ENCODE measurements around the gene AK8.
"Not testable (repeated sequence)": the region's sequence is repeated elsewhere in the genome, so short reads cannot be mapped to it uniquely, and the experiment has no call there.

AK8 gene

GRCh38 chr9:132711846-132712245 lies 166.2 kb downstream of the AK8 start:
- Histone ChIP-seq H3K4me2 (no peak overlapping the region), H3K27ac (no peak overlapping the region)

GRCh38 chr9:132711152-132711551 lies 166.9 kb downstream of the AK8 start:
- H3K4me1 ChIP-seq (ENCODE audit: low read depth, poor library complexity, severe bottlenecking); H3K4me2 ChIP-seq; H3K27ac ChIP-seq; H4K20me1 ChIP-seq (ENCODE audit: insufficient read depth); H3K36me3 ChIP-seq (ENCODE audit: insufficient read depth); H3K4me3 ChIP-seq (IDR thresholded peaks at IDR 0.05; ENCODE audit: insufficient read depth, low read depth, low read length); H2AFZ ChIP-seq (ENCODE audit: low read depth); H3K79me2 ChIP-seq (ENCODE audit: insufficient read depth, low read depth); H3K9ac ChIP-seq; H3K27me3 ChIP-seq (ENCODE audit: insufficient read depth, low read depth): not testable (repeated sequence)

More at GRCh38 chr9:132711846-132712245, 166.2 kb downstream of the AK8 start:
- Histone ChIP-seq H3K36me3 (ENCODE audit: insufficient read depth) (no peaks in the 10 kb centered on the region), H3K4me3 (IDR thresholded peaks at IDR 0.05; ENCODE audit: insufficient read depth, low read depth, low read length) (no peak overlapping the region), H3K79me2 (ENCODE audit: insufficient read depth, low read depth) (no peaks in the 10 kb centered on the region), H3K9ac (no peak overlapping the region), H4K20me1 (ENCODE audit: insufficient read depth) (no peaks in the 10 kb centered on the region), H3K4me1 (ENCODE audit: low read depth, poor library complexity, severe bottlenecking) (no peaks in the 10 kb centered on the region), H2AFZ (ENCODE audit: low read depth) (no peak overlapping the region), H3K27me3 (ENCODE audit: insufficient read depth, low read depth) (no peaks in the 10 kb centered on the region; the same call in 1 of the 2 replicates)
- no peak for TF ChIP-seq CTCF (conservative IDR thresholded peaks at IDR 0.05; ENCODE audit: low read depth, low read length)

GRCh38 chr9:132710333-132710732 lies 167.8 kb downstream of the AK8 start:
- Histone ChIP-seq H3K4me2 (no peak overlapping the region), H4K20me1 (ENCODE audit: insufficient read depth) (no peaks in the 10 kb centered on the region), H3K79me2 (ENCODE audit: insufficient read depth, low read depth) (no peaks in the 10 kb centered on the region), H3K9ac (no peak overlapping the region), H3K4me1 (ENCODE audit: low read depth, poor library complexity, severe bottlenecking) (no peaks in the 10 kb centered on the region), H2AFZ (ENCODE audit: low read depth) (no peak overlapping the region), H3K27me3 (ENCODE audit: insufficient read depth, low read depth) (no peaks in the 10 kb centered on the region), H3K4me3 (IDR thresholded peaks at IDR 0.05; ENCODE audit: insufficient read depth, low read depth, low read length) (no peak overlapping the region), H3K27ac (no peak overlapping the region), H3K36me3 (ENCODE audit: insufficient read depth) (no peaks in the 10 kb centered on the region)
- no peak for TF ChIP-seq CTCF (conservative IDR thresholded peaks at IDR 0.05; ENCODE audit: low read depth, low read length)

- H2AFZ ChIP-seq (ENCODE audit: low read depth), result no peak overlapping the region
- H3K4me2 ChIP-seq, result no peak overlapping the region
- no peak overlapping the region for H3K27ac ChIP-seq
- no peaks in the 10 kb centered on the region for H3K79me2 ChIP-seq (ENCODE audit: insufficient read depth, low read depth)
- H3K4me1 ChIP-seq (ENCODE audit: low read depth, poor library complexity, severe bottlenecking), result no peaks in the 10 kb centered on the region
- no peak overlapping the region for H3K9ac ChIP-seq
- TF ChIP-seq CTCF (conservative IDR thresholded peaks at IDR 0.05; ENCODE audit: low read depth, low read length), result no peak
- H3K27me3 ChIP-seq (ENCODE audit: insufficient read depth, low read depth), result no peaks in the 10 kb centered on the region
- no peak overlapping the region for H3K4me3 ChIP-seq (IDR thresholded peaks at IDR 0.05; ENCODE audit: insufficient read depth, low read depth, low read length)
- H3K36me3 ChIP-seq (ENCODE audit: insufficient read depth), result no peaks in the 10 kb centered on the region
- H4K20me1 ChIP-seq (ENCODE audit: insufficient read depth), result no peaks in the 10 kb centered on the region
Observed at GRCh38 chr9:132708769-132709430, 169.2 kb downstream of the AK8 start.

- no peak overlapping the region for H2AFZ ChIP-seq (ENCODE audit: low read depth)
- H3K4me2 ChIP-seq, result no peak overlapping the region
- H4K20me1 ChIP-seq (ENCODE audit: insufficient read depth), result no peaks in the 10 kb centered on the region
- no peaks in the 10 kb centered on the region for H3K27me3 ChIP-seq (ENCODE audit: insufficient read depth, low read depth)
- no peak overlapping the region for H3K4me3 ChIP-seq (IDR thresholded peaks at IDR 0.05; ENCODE audit: insufficient read depth, low read depth, low read length)
- no peaks in the 10 kb centered on the region for H3K79me2 ChIP-seq (ENCODE audit: insufficient read depth, low read depth)
- H3K4me1 ChIP-seq (ENCODE audit: low read depth, poor library complexity, severe bottlenecking), result no peaks in the 10 kb centered on the region
- H3K36me3 ChIP-seq (ENCODE audit: insufficient read depth), result no peaks in the 10 kb centered on the region
- no peak overlapping the region for H3K27ac ChIP-seq
- TF ChIP-seq CTCF (conservative IDR thresholded peaks at IDR 0.05; ENCODE audit: low read depth, low read length), result no peak
- no peak overlapping the region for H3K9ac ChIP-seq
Observed at GRCh38 chr9:132708239-132708638, 169.8 kb downstream of the AK8 start.
